SU-DHL-6 (cell line): ENCODE results near the gene SORCS2.

ENCODE experiments used
- H2AFZ ChIP-seq: fragments of 200-600 bp; sonication (generic); 2 replicates; pipeline ENCODE4 v1.6.1; 2014; ENCODE audit warnings: low read depth, mild to moderate bottlenecking, moderate library complexity, mixed read lengths, antibody characterized with exemption, low read length; ENCODE audit not compliant: severe bottlenecking
- H3F3A ChIP-seq: fragments of 200-600 bp; shearing (Covaris generic); 2 replicates; pipeline ENCODE4 v1.6.0; 2016; ENCODE audit warnings: antibody characterized with exemption, mild to moderate bottlenecking; ENCODE audit not compliant: insufficient read depth
- H3K27ac ChIP-seq: fragments of 200-600 bp; sonication (generic); 2 replicates; pipeline ENCODE4 v1.5.1; 2016; ENCODE audit warnings: low read depth, mild to moderate bottlenecking, low read length, moderate library complexity, mixed read lengths
- H3K27me3 ChIP-seq: fragments of 200-600 bp; sonication (generic), shearing (Covaris generic); 2 replicates; pipeline ENCODE4 v1.6.0; 2014; ENCODE audit warnings: mild to moderate bottlenecking, low read length
- H3K36me3 ChIP-seq: fragments of 200-600 bp; sonication (generic); 2 replicates; pipeline ENCODE4 v1.6.1; 2014; ENCODE audit warnings: mild to moderate bottlenecking, low read length, mixed read lengths
- H3K4me2 ChIP-seq: fragments of 300-600, 200-600 bp; shearing (Covaris generic), sonication (generic); 2 replicates; pipeline ENCODE4 v1.6.0; 2014; ENCODE audit warnings: low read length, low read depth, mild to moderate bottlenecking; ENCODE audit not compliant: poor library complexity, severe bottlenecking
- H3K4me3 ChIP-seq: fragments of 200-600 bp; sonication (generic); 2 replicates; pipeline ENCODE4 v1.5.1; 2014; ENCODE audit warnings: antibody characterized with exemption, low read length, mild to moderate bottlenecking, mixed read lengths; ENCODE audit not compliant: insufficient read depth, poor library complexity, severe bottlenecking
- H3K79me2 ChIP-seq: fragments of 200-600 bp; sonication (generic); 2 replicates; pipeline ENCODE4 v1.6.1; 2014; ENCODE audit warnings: mild to moderate bottlenecking, low read length, moderate library complexity; ENCODE audit not compliant: insufficient read depth
- H3K9ac ChIP-seq: fragments of 200-600 bp; sonication (generic); 2 replicates; pipeline ENCODE4 v1.7.0; 2014; ENCODE audit warnings: mild to moderate bottlenecking, low read length
- H3K9me2 ChIP-seq: fragments of 200-600 bp; sonication (generic); replicated peaks from 2 replicates; pipeline ENCODE4 v1.6.1; 2014; ENCODE audit warnings: low read length; ENCODE audit not compliant: insufficient read depth
- H3K9me3 ChIP-seq: fragments of 200-600 bp; sonication (generic); 2 replicates; pipeline ENCODE4 v1.6.1; 2014; ENCODE audit warnings: low read length, mixed read lengths; ENCODE audit not compliant: insufficient read depth
- H4K20me1 ChIP-seq: fragments of 200-600 bp; sonication (generic); 2 replicates; pipeline ENCODE4 v1.6.1; 2014; ENCODE audit warnings: low read depth, mild to moderate bottlenecking, antibody characterized with exemption, low read length, moderate library complexity, mixed read lengths
- EZH2phosphoT487 ChIP-seq: fragments of 200-600 bp; sonication (generic), shearing (Covaris generic); conservative IDR thresholded peaks from 2 replicates; pipeline ENCODE4 v1.6.1; 2018; ENCODE audit warnings: mild to moderate bottlenecking, antibody characterized with exemption, low read length, moderate library complexity, mixed read lengths
- TF ChIP-seq, protein P1 (sequence below): fragments of 200-600 bp; sonication (generic); IDR thresholded peaks from one replicate; pipeline ENCODE4 v1.5.1; 2017; ENCODE audit warnings: antibody characterized with exemption, mild to moderate bottlenecking, low read length, moderate library complexity; ENCODE audit not compliant: insufficient read depth, poor library complexity, severe bottlenecking

Gene SORCS2

DNA sequence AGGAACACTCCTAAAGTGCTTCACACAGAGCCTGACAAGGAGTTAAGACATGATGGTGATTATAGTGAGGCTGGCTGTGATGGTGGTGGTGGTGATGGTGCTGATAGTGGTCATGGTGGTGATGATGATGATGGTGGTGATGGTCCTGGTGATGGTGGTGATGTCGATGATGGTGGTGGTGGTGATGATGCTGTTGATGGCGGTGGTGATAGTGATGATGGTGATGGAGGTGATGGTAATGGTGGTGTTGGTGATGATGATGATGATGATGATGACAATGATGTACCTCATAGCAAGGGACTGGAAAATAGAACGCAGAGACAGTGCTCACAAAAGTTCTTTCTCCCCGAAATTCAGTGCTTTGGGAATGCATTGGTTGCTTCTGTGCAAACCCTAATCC is 276.7 kb downstream of the SORCS2 start:
- H4K20me1 ChIP-seq, result no peaks in the 10 kb centered on the region
- no peaks in the 10 kb centered on the region for H3K9me2 ChIP-seq

DNA sequence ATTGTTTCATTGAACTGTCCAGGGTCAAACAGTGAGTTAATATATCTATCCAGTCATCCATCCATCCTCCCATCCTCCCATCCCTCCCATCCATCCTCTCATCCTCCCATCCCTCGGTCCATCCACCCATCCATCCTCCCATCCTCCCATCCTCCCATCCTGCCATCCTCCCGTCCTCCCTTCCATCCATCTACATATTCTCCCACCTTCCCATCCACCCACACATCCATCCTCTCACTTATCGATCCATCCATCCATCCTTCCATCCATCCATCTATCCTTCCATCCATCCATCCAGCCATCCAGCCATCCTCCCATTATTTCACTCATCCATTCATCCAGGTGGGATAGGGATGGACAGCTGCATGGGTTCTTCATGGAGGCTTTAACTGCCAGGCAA is 277.8 kb downstream of the SORCS2 start:
- no peaks in the 10 kb centered on the region for H4K20me1 ChIP-seq
- no peaks in the 10 kb centered on the region for H3K9me2 ChIP-seq
- no peaks in the 10 kb centered on the region for H3K9me3 ChIP-seq
- H3K79me2 ChIP-seq, result no peaks in the 10 kb centered on the region
- H3K27me3 ChIP-seq, result no peaks in the 10 kb centered on the region
- H3K4me2 ChIP-seq, result no peak overlapping the region
- no peak overlapping the region for H3K4me3 ChIP-seq
- no peak overlapping the region for H3K9ac ChIP-seq
- H3F3A ChIP-seq, result no peaks in the 10 kb centered on the region
- H3K36me3 ChIP-seq, result no peaks in the 10 kb centered on the region
- H2AFZ ChIP-seq, result no peak overlapping the region
- no peak overlapping the region for H3K27ac ChIP-seq
- TF ChIP-seq, protein P1, sequence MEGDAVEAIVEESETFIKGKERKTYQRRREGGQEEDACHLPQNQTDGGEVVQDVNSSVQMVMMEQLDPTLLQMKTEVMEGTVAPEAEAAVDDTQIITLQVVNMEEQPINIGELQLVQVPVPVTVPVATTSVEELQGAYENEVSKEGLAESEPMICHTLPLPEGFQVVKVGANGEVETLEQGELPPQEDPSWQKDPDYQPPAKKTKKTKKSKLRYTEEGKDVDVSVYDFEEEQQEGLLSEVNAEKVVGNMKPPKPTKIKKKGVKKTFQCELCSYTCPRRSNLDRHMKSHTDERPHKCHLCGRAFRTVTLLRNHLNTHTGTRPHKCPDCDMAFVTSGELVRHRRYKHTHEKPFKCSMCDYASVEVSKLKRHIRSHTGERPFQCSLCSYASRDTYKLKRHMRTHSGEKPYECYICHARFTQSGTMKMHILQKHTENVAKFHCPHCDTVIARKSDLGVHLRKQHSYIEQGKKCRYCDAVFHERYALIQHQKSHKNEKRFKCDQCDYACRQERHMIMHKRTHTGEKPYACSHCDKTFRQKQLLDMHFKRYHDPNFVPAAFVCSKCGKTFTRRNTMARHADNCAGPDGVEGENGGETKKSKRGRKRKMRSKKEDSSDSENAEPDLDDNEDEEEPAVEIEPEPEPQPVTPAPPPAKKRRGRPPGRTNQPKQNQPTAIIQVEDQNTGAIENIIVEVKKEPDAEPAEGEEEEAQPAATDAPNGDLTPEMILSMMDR, result no peak
- TF ChIP-seq EZH2phosphoT487, result no peak

More for the DNA sequence above, 276.7 kb downstream of the SORCS2 start:
- TF ChIP-seq, protein P1, result no peak
- TF ChIP-seq EZH2phosphoT487, result no peak
- no peak overlapping the region for H3K9ac ChIP-seq
- H3K36me3 ChIP-seq, result no peaks in the 10 kb centered on the region
- H3F3A ChIP-seq, result no peaks in the 10 kb centered on the region
- no peaks in the 10 kb centered on the region for H3K27me3 ChIP-seq
- H3K4me2 ChIP-seq, result no peak overlapping the region
- H3K27ac ChIP-seq, result no peak overlapping the region
- no peaks in the 10 kb centered on the region for H3K9me3 ChIP-seq
- H3K79me2 ChIP-seq, result no peaks in the 10 kb centered on the region
- no peak overlapping the region for H2AFZ ChIP-seq
- no peak overlapping the region for H3K4me3 ChIP-seq

DNA sequence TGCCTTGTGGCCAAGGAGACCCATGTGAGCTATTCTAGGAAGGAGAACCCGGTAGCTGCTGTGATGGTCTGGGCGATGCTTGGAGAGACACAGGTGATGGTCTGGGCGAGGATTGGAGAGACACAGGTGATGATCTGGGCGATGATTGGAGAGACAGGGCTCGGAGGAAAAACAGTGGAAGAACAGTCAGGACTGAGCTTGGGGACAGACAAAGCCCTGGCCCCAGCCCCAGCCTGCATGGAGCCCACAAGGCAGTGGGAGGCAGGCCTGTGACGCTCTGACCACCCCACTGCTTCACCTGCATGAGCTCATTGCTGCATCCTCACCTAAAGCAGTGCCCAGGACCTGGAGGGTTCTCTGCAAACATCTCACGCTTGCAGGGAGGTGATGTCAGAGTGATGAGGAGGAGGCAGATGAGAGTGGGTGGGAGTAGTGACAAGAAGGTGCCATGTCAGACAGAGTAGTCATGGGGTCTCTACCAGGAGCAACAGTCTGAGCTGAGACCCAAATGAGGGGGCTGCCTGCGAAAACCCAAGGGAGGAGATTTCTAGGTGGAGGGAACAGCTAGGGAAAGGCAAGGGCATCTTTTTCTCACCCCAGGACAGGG is 278.3 kb downstream of the SORCS2 start:
- H3K9me3 ChIP-seq, result no peaks in the 10 kb centered on the region
- H3K4me3 ChIP-seq, result no peak overlapping the region
- no peak overlapping the region for H3K27ac ChIP-seq
- no peaks in the 10 kb centered on the region for H3K79me2 ChIP-seq
- TF ChIP-seq, protein P1, result no peak
- TF ChIP-seq EZH2phosphoT487, result no peak
- H4K20me1 ChIP-seq, result no peaks in the 10 kb centered on the region
- H3F3A ChIP-seq, result no peaks in the 10 kb centered on the region
- no peak overlapping the region for H3K4me2 ChIP-seq
- no peak overlapping the region for H3K9ac ChIP-seq
- no peaks in the 10 kb centered on the region for H3K9me2 ChIP-seq
- no peaks in the 10 kb centered on the region for H3K27me3 ChIP-seq
- no peak overlapping the region for H2AFZ ChIP-seq
- no peaks in the 10 kb centered on the region for H3K36me3 ChIP-seq
